HCT116 (cell line): ENCODE measurements around the gene ANKRD63.

Source experiments
- CBX3 ChIP-seq: IDR thresholded peaks from 2 replicates; pipeline ENCODE4 v1.6.1; 2012; ENCODE audit warnings: low read depth
- CEBPB ChIP-seq: IDR thresholded peaks from 2 replicates; pipeline ENCODE4 v1.6.1; 2012; ENCODE audit warnings: low read depth
- CTCF ChIP-seq, 3 experiments: fragments of 200-600 bp in 1 of 3; sonication (generic) in 1 of 3; IDR thresholded peaks in 2 of 3; conservative IDR thresholded peaks in 1 of 3; 2 replicates each; pipeline ENCODE4 v1.5.1; 2012 to 2017; ENCODE audit warnings: low read depth in 2 of 3, low read length in 2 of 3, antibody characterized with exemption in 1 of 3, borderline replicate concordance in 1 of 3, control low read depth in 1 of 3, mild to moderate bottlenecking in 1 of 3, mixed read lengths in 1 of 3, mixed run types in 1 of 3, moderate library complexity in 1 of 3; ENCODE audit not compliant: insufficient read depth in 1 of 3
- POLR2A ChIP-seq: IDR thresholded peaks from 2 replicates; pipeline ENCODE4 v1.7.0; 2011; ENCODE audit warnings: borderline replicate concordance; ENCODE audit not compliant: insufficient read depth, insufficient read length; ENCODE audit errors: extremely low read depth
- POLR2AphosphoS5 ChIP-seq: IDR thresholded peaks from 2 replicates; pipeline ENCODE4 v1.6.1; 2011; ENCODE audit warnings: mild to moderate bottlenecking, low read depth, low read length, moderate library complexity
- SP1 ChIP-seq: IDR thresholded peaks from 2 replicates; pipeline ENCODE4 v1.6.1; 2012; ENCODE audit warnings: low read depth
- SRF ChIP-seq: IDR thresholded peaks from 2 replicates; pipeline ENCODE4 v1.6.1; 2012; ENCODE audit warnings: low read depth
- ZFX ChIP-seq: fragments of 450-650 bp; IDR thresholded peaks from 2 replicates; pipeline ENCODE4 v1.6.1; 2017

- TF ChIP-seq CTCF (IDR thresholded peaks at IDR 0.05 in 2 of 3, conservative IDR thresholded peaks at IDR 0.05 in 1 of 3; ENCODE audit: borderline replicate concordance in 1 of 3, insufficient read depth in 1 of 3, low read depth in 2 of 3, low read length in 2 of 3) (no peak), ZFX (no peak), POLR2AphosphoS5 (no peak), SRF (no peak), SP1 (no peak), POLR2A (no peak), CBX3 (no peak), CEBPB (no peak)
These were observed 22.4 kb upstream of the ANKRD63 start for GRCh38 chr15:40305281-40305680.
